PFSK-1 (cell line): ENCODE data around the gene FKBP11.

Experiments used
- FOXP2 ChIP-seq: optimal IDR thresholded peaks from 2 replicates; pipeline ENCODE3; 2011; ENCODE audit warnings: borderline replicate concordance, control low read depth, inconsistent platforms; ENCODE audit not compliant: insufficient read depth; ENCODE audit errors: extremely low read length, extremely low read depth
- POLR2AphosphoS5 ChIP-seq: IDR thresholded peaks from 2 replicates; pipeline ENCODE4 v1.6.1; 2012; ENCODE audit warnings: low read depth, mild to moderate bottlenecking, control low read depth, low read length, moderate library complexity
- REST ChIP-seq, 2 experiments: IDR thresholded peaks; 2 replicates each; pipeline versions ENCODE4 v1.6.1 to v1.8.0; 2011 to 2012; ENCODE audit warnings: low read depth in 2 of 2, low read length in 2 of 2, control low read depth in 1 of 2, inconsistent platforms in 1 of 2, mild to moderate bottlenecking in 1 of 2, moderate library complexity in 1 of 2; ENCODE audit not compliant: insufficient read depth in 1 of 2
- SIN3A ChIP-seq: IDR thresholded peaks from 2 replicates; pipeline ENCODE4 v1.6.1; 2012; ENCODE audit warnings: mild to moderate bottlenecking, low read length, moderate library complexity, borderline replicate concordance; ENCODE audit not compliant: insufficient read depth
- TAF1 ChIP-seq: IDR thresholded peaks from 2 replicates; pipeline ENCODE4 v1.6.1; 2012; ENCODE audit warnings: low read length, control low read depth, borderline replicate concordance; ENCODE audit not compliant: insufficient read depth

Gene FKBP11

GRCh38 chr12:48946205-48946604 lies 20.9 kb upstream of the FKBP11 start:
- no peak for TF ChIP-seq TAF1
- TF ChIP-seq REST (IDR thresholded peaks at IDR 0.05; ENCODE audit: insufficient read depth in 1 of 2, low read depth in 2 of 2, low read length in 2 of 2) = no peak
- no peak for TF ChIP-seq SIN3A
- TF ChIP-seq POLR2AphosphoS5 = no peak
- TF ChIP-seq FOXP2 = no peak

- TF ChIP-seq FOXP2 (no peak), TAF1 (no peak), REST (IDR thresholded peaks at IDR 0.05; ENCODE audit: insufficient read depth in 1 of 2, low read depth in 2 of 2, low read length in 2 of 2) (no peak), SIN3A (no peak), POLR2AphosphoS5 (no peak)
Measured at GRCh38 chr12:48943221-48943620, 17.9 kb upstream of the FKBP11 start.

GRCh38 chr12:48940181-48940580 lies 14.9 kb upstream of the FKBP11 start:
- TF ChIP-seq POLR2AphosphoS5 (no peak), REST (IDR thresholded peaks at IDR 0.05; ENCODE audit: insufficient read depth in 1 of 2, low read depth in 2 of 2, low read length in 2 of 2) (no peak)

GRCh38 chr12:48938805-48939204 lies 13.5 kb upstream of the FKBP11 start:
- TF ChIP-seq REST (IDR thresholded peaks at IDR 0.05; ENCODE audit: insufficient read depth in 1 of 2, low read depth in 2 of 2, low read length in 2 of 2) = no peak
- no peak for TF ChIP-seq FOXP2
- TF ChIP-seq POLR2AphosphoS5 = no peak
- no peak for TF ChIP-seq SIN3A
- TF ChIP-seq TAF1 = no peak

GRCh38 chr12:48937170-48937569 lies 11.9 kb upstream of the FKBP11 start:
- TF ChIP-seq POLR2AphosphoS5 (no peak), REST (IDR thresholded peaks at IDR 0.05; ENCODE audit: insufficient read depth in 1 of 2, low read depth in 2 of 2, low read length in 2 of 2) (no peak), TAF1 (no peak), SIN3A (no peak), FOXP2 (no peak)
